ENCODE measurements around the gene DHRS7.
"Not testable (repeated sequence)": the region's sequence is repeated elsewhere in the genome, so short reads cannot be mapped to it uniquely, and the experiment has no call there.

The DHRS7 gene

DNA sequence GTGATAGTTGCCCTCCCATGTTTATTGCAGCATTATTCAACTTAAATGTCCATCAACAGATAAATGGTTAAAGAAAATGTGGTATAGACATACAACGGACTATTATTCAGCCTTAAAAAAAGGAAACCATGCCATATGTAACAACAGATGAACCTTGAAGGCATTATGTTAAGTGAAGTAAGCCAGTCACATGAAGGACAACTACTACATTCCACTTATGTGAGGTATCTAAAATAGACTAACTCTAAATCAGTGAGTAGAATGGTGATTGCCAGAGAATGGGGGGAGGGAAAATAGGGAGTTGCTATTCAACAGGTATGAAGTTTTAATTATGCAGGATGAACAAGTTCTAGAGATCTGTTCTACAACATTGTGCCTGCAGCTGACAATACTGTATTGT is 63.4 kb downstream of the DHRS7 start:
- no peak overlapping the region for H3K27ac ChIP-seq
- TF ChIP-seq, protein P1, sequence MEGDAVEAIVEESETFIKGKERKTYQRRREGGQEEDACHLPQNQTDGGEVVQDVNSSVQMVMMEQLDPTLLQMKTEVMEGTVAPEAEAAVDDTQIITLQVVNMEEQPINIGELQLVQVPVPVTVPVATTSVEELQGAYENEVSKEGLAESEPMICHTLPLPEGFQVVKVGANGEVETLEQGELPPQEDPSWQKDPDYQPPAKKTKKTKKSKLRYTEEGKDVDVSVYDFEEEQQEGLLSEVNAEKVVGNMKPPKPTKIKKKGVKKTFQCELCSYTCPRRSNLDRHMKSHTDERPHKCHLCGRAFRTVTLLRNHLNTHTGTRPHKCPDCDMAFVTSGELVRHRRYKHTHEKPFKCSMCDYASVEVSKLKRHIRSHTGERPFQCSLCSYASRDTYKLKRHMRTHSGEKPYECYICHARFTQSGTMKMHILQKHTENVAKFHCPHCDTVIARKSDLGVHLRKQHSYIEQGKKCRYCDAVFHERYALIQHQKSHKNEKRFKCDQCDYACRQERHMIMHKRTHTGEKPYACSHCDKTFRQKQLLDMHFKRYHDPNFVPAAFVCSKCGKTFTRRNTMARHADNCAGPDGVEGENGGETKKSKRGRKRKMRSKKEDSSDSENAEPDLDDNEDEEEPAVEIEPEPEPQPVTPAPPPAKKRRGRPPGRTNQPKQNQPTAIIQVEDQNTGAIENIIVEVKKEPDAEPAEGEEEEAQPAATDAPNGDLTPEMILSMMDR (conservative IDR thresholded peaks at IDR 0.05): no peak

GRCh38 chr14:60099855-60100254 is 65.3 kb downstream of the DHRS7 start:
- not testable (repeated sequence) for H3K27ac ChIP-seq

- TF ChIP-seq, protein P1 (conservative IDR thresholded peaks at IDR 0.05): no peak
- H3K27ac ChIP-seq: no peak overlapping the region
Observed at GRCh38 chr14:60097974-60098373, 67.2 kb downstream of the DHRS7 start.

DNA sequence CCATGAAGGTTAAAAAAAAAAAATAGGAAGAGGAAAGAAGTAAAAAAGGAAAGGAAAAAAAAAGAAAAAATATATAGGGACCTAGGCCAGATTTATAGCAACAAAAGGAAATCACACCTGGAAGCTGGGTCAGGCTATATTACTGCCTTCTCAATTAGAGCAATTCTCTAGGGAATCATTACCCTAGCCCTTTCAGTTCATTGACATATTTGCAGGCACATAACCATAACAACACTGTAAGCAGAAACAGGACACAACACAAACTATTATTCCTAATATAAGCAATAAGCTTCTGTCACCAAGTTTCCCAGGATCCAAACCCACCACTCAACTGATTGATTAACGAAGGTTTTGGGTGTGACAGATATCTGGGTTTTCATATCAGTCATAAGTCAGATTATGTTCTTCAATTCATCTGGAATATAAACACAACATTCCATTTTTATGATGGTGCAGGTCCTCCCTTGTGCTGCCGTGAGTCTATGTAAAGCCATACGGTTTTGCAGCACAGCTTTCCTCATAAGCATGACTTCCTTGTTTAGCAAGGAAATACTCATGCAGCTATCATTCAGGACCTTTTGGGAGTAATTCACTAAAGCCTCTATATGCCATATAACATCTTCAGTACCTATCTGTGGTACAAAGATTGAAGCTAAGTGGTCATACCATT is 69.3 kb downstream of the DHRS7 start:
- peak overlapping the region; percentile 98 for H3K27ac ChIP-seq
- TF ChIP-seq, protein P1 (conservative IDR thresholded peaks at IDR 0.05): no peak

GRCh38 chr14:60095231-60095630 is 70.0 kb downstream of the DHRS7 start:
- H3K27ac ChIP-seq: peak overlapping the region; percentile 98
- TF ChIP-seq, protein P1 (conservative IDR thresholded peaks at IDR 0.05): no peak

GRCh38 chr14:60094306-60094897 is 70.8 kb downstream of the DHRS7 start:
- H3K27ac ChIP-seq: peak overlapping the region; percentile 98

More at GRCh38 chr14:60094306-60094897, 70.8 kb downstream of the DHRS7 start:
- TF ChIP-seq, protein P1 (conservative IDR thresholded peaks at IDR 0.05): no peak
